Measurements from ENCODE around the gene ARID4A.

GRCh38 chr14:58356268-58356667 lies 57.9 kb downstream of the ARID4A start:
- no peak for TF ChIP-seq POLR2A (IDR thresholded peaks at IDR 0.05)
- TF ChIP-seq POLR2AphosphoS5 (IDR thresholded peaks at IDR 0.05) = no peak
- TF ChIP-seq CTCF (IDR thresholded peaks at IDR 0.05 in 8 of 11, conservative IDR thresholded peaks at IDR 0.05 in 3 of 11) = no peak

All from spleen (tissue), 7 donors.